ENCODE results near the gene PTPRO.

The PTPRO gene

DNA sequence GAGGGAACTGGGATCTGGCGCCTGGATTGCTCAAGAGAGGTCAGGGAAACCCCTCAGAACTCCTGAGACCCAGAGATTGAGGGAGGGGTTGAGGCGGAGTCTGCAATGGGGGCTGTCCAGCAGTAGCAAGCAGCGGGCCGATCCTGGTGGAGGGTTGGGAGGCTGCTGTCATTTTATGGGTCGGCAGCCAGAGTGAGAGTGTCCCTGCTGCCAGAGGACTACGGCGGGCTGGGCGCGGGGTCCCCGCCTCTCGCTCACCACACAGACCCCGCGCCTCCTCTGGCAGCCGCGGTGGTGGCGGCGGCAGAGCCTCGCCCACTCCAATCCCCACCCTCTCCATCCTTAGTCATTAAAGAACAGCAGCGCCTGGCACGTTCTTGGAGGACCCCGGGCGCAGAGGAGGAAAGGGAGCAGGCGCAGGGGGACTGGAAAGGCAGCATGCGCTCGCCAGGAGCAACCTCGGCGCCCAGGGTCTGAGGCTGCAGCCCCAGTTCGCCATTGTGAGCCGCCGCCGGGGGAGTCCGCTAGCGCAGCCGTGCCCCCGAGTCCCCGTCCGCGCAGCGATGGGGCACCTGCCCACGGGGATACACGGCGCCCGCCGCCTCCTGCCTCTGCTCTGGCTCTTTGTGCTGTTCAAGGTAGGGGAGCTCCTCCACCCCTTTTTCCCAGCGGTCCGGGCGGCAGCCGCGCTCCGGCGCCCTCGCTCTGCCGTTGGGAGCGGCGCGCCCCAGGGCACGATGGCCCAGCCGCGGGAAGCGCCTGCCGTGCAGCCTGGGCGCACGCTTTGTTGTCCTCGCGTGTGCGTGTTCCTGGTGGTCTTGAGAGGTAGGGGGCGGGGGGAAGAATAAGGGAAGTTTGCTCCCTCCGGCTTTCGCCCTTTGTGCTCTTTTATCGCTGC is at the start of gene PTPRO:
PTPRO (plus strand) TSS at position 345 of the 898 bp plus-strand sequence.
- DNase-seq: peak; percentile 4

DNA sequence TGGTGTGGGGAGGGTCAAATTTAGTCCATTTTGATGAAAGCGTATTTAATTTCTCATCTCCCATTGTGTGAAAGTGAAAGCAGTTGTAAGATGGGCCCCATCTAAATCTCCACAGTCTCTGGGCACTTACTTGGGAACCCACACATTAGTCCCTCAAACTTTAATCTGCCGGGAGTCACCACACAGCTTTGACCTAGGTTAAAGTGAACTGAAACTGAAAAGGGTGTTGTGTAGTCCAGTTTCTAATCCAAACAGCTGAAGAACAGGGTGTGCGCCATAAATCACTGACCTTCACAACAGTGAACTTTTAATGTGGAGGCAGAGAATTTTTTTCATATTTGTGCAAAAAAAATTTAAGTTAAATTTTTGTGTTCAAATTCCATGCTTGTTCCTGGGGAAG is 48.4 kb upstream of the PTPRO start:
- DNase-seq: no peak

DNA sequence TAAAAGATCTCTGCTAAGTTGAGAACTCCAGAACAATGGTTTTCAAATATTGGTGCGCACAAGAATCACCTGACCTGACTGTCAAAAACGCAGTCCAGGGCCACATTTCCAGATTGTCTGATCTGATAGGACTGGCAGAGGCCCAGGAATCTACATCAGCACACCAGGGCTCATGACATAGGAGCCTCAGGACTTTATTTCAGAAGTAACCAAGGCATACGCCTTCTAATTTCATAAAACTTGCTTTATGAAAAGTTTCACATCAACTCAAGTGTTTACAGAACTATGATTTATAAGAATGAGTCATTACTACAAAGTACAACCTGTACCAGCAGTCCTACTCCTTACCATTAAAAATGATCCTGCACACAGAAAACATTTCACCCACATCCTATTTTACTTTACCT is 47.7 kb upstream of the PTPRO start:
- DNase-seq: peak; percentile 8

DNA sequence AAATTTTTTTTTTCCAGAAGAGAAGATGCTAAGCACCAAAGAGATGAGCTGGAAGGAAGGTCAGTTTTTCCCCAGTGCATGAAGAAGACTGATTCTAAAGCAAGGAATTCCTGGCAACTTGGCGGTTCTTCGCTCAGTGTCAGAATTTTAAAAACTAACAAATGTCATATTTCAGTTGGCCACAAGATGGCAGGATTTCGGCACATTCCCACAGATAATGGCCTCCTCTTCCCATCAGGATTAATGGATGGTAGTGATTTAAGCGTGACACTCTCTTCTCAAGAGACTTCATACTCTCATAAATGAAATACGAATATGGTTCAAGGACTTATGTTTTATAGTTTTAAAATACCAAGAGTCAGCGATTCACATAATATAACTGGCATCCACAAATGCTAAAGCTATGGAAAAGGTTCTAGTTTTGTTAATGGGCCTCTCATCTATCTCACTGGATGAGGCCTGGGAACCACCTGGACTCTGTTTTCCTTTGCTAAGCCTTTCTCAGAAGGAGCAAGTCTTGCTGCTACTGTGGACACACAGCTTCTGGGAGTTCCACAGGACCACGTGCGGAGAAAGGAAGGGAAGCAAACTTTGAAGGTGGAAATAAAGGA is 46.1 kb upstream of the PTPRO start:
- DNase-seq: peak; percentile 26

DNA sequence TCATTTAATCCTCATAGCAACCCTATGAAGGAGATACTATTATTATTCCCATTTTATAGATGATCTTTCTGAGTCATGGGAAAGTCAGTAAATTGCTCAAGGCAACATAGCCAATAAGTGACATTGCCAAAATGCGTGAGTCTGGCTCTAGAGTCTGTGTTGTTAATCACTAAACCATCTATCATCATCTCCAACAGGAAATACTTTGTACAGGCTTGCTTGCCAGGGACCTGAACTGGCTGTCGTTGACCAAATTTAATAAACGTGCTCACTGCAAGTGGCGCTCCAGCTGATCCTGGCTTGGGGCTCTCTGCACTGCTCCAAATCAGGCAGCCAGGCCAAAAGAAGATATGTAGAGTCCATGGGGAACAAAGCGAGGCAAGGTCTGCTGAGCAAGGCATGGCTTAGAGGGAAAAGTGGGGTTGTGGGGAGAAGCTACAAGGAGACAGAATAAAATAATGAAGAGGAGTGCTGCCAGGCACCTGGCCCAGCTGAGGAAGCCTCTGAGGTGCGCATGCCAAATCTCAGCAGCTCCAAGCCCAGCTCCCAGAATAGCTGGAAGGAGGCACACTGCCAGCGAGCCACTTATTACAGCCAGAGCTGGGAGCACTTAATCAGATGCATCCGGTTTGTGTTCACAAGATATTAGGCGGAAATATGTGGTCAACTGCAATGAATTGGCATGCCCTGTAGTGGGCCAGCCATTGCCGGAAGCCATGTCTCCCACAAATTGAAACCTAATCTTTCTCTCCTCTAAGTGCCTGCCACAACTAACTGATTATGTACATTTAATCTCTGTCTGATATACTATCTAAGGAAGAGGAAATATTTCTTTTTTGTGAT is 43.3 kb upstream of the PTPRO start:
- peak; percentile 23 for DNase-seq

DNA sequence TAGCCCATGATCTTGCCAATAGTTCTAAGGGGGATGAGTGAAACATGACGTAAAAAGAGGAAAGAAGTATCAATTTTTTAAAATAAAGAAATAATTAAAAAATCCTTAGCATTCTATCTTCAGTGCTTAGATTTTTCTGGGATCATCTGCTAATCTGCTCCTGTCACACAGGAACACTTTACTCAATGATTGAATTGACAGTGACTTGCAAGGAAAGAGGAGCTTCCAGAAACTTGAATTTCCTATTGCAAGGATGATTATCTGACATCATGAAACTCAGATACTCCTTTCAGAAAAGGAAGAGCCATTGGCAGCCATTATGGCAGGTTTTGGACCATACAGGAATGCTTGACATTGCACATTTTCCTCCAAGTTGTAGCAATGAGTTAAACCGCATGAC is 41.4 kb upstream of the PTPRO start:
- no peak for DNase-seq

DNA sequence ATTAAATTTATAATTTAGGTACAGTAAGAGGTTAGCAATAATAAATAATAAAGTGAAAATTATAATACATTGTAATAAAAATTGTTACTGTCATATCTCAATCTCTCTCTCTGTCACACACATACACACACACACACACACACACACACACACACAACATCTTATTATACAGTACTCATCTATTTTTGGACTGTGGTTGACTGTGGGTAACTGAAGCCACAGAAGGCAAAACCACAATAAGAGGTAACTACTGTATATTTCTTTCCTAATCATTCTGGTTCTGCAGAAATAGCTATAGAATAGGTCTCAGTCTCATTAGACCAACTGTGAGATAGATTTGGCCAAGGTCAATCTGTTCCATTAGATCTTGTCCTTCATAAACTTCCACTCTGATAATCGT is 33.1 kb upstream of the PTPRO start:
- DNase-seq: no peak

DNA sequence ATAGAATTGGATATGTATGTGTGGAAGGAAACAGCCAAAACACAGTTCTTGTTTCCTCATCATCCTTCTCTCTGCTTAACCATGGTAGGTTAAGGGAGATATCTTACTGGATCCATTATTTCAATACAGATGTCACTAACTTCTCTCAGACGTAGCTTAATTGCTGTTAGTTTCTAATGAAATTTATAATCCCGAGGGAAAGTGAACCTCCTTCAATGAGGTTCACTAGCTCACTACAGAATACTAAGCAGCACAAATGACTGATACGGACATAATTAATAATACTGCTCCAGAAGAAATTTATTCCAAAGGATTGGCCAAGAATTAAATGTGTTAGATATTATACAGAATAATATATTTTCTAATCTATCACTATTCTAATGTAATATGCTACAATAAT is 28.6 kb upstream of the PTPRO start:
- DNase-seq: no peak

DNA sequence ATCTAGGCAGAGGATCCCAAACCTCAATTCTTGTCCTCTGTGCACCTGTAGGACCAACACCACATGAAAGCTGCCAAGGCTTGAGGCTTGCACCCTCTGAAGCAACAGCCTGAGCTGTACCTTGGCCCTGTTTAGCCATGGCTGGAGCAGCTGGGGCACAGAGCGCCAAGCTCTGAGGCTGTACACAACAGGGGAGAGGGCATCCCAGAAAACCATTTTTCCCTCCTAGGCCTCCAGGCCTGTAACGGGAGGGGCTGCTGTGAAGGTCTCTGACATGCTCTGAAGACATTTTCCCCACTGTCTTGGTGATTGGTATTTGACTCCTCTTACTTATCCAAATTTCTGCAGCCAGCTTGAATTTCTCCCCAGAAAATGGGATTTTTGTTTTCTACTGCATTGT is 22.4 kb upstream of the PTPRO start:
- DNase-seq: no peak

DNA sequence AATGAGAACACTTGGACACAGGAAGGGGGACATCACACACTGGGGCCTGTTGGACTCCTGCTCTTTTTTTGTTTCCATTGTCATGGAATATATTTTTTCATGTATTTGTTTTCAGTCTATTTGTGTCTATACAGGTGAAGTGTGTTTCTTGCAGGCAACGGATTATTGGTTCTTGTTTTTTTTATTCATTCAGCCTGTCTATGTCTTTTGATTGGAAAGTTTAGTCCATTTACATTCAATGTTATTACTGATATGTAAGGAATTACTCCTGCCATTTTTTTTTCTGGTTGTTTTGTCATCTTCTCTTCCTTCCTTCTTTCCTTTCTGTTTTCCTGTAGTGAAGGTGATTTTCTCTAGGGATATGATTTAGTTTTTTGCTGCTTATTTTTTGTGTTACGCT is 18.0 kb upstream of the PTPRO start:
- DNase-seq: no peak

DNA sequence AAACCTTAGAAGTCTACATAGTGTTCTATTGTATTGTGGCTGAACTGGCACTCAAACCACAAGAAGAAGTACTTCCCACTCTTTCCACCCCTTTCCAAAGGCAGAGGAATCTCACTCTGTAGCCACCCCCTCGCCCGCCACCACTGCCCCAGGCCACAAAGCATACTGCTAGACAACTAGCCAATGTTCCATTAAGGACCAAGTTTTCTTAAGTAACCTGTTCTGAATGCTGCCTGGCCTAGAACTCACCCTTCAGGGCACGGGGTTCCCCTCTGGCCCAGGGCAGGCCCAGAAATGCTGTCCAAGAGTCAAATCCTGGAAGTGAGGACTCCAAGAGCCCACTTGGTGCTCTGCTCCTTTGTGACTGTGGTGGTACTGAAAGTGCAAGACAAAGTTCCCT is 15.7 kb upstream of the PTPRO start:
- no peak for DNase-seq

DNA sequence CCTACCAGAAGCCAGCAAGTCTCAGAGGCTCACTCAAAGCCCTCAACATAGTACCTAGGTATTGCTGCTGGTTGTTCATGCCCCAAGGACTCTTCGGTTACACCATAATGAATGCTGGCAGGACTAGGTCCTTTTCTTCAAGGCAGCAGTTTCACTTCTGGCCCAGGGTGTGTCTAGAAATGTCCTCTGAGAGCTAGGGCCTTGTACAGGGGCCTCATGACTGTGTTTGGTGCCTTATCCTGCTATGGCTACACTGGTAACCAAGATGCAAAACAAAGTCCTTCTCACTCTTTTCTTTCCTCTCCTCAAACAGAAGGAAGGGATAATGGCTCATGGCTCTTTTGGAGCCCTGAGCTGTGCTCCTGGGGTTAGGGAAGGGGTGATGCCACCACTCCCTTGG is 15.2 kb upstream of the PTPRO start:
- no peak for DNase-seq

DNA sequence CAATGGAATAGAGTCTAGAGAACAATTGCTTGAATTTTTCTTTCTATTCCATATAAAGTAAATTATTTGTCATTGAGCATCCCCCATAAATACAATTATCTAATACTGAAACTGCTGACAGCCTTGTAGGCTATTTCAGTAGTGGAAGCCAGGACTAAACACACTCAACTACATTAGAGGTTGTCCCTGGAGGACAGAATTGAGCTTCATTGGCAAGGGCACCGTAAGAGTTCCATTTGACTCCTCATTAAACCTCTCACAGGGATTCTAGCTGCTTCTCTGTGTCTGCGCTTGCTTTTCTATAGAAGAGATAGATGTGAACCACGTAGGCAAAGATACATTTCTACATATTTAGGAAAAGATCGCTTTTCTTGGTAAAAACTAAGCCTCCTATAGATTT is 3.5 kb upstream of the PTPRO start:
- no peak for DNase-seq

DNA sequence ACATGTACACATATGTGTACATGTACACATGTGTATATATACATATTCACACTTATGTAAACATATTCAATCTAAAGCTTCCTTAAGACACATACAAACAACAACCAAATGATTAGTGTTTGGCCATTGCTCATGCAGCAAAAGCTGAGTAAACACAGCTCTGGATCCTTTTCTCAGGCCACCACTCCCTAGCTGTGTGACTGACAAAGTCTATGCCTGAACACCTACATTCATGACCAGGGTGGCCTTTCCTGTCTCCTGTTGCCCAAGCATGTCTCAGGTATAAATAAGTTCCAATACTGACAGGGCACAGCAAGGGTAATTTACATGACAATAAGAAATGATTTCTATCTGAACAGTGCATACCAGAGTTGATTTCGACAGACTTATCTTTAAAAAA is 1.4 kb upstream of the PTPRO start:
- no peak for DNase-seq

DNA sequence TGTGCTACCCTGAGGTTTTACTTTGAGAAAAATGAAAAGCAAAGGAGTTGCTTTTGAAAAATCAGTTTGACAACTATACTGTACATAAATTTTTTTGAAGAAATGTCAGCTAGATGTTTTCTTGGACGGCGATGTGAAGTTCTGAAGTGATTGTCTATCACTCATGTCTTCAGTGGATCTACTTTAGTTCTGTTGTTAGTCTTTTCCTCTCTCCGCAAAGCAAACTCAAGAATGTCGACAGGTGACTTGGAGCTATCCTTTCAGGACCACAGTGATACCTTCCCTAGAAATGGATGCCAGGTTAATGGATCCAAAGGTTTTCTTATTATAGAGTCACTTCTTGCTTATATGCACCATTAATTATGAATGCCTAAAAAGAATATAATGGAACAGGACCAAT is 1.2 kb downstream of the PTPRO start:
- no peak for DNase-seq

DNA sequence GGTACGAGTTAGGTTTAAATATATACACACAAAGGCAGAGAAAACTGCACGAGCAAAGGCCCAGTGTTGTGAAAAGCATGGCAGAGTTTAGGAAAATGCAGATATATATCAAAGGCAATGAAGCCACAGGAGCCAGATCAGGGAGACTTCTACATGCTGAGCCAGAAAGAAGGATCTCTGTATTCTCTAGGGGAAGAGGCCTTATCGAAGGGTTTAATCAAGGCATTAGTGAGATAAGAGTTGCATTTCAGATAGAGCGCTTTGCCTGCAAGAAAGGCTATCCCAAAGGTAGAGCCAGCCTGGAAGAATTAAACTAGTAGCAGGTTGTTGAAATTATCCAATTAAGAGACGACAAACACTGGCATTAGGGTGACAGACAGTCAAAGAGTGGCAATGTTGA is 7.6 kb downstream of the PTPRO start:
- no peak for DNase-seq

DNA sequence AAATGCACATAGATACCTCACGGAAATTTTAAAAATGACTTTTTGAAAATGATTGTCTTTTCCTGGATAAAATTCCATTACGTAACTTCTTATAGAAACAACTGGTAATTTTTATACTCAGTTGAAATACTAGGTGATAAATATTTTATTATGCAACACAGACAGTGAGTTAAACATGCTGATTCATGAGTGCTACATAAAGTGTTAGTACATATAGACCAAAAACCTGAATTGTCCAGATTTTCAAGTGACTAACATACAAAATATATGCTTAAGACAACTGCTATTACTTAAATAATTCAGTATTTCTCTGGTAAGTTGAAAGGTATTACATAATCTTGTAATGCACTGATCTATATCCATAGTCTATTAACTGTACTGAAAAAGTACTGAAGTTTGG is 11.9 kb downstream of the PTPRO start:
- no peak for DNase-seq

DNA sequence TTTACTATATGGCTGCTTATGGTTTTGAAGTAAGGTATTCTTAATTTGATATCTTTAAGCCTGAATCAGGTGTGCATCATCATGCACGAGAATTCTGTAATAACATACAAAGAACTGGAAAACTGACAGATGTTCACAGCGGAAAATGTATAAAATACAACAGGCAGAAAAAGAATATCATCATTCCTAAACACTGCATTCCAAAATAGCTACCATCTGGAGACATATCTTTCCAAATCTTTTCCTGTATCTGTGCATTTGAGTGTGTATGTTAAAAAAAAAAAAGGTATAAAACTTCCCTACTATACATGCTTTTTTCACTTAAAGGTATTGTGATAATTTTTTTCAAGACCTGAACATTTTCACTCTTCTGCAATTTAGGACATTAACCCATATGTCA is 13.7 kb downstream of the PTPRO start:
- no peak for DNase-seq

DNA sequence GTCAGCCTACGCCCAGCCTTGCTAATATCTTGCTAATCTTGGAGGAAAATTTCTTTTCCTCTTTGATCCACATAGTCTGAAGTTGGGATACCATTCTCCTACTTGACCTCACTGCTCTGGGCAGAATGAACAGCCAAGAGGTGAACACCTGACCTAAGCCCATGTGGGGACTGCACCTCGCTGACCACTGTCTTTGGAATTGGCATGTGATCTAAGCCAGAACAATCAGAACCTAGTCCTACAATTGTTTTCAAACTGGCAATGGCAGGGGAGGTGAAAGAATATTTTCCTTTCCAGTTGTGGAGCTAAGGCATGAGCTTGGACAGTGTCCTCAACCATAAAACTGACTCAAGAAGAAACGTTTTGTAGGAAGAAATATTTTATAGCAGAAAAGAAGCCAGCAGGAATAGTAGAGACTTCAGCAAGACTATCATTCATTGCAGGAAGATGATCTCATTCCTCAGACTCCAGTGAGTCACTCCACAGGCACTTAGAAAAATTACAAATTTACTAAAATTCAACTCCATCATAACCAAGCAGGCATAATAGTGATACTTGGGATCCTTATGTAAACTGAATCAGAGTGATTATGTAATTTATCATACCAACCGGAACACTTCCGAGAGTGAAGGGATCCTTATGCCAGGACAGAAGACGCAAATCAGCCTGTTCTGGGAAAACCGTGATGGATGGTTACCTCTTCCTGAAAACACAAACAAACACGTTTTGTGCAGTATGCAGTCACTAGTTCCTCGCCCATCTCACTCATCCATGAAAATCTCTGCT is 14.7 kb downstream of the PTPRO start:
- no peak for DNase-seq

DNA sequence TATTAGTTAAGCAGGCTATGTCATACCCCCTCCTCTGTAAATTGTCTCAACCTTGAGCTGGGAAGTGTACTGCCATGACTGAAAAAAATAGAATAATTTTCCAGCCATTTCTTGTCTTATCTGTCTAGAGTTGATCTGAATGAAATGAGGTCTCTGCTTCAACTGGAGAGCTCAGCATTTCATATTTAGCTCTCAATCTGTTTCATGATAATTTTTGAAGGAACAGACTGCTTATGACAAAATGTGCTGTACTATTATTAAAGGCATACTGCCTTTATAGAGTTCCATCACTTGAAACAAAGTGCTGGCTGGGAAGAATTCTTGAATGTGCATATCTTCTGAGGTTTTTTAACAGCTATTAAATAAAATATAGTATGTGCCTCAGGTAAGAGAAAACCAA is 19.1 kb downstream of the PTPRO start:
- DNase-seq: no peak

DNA sequence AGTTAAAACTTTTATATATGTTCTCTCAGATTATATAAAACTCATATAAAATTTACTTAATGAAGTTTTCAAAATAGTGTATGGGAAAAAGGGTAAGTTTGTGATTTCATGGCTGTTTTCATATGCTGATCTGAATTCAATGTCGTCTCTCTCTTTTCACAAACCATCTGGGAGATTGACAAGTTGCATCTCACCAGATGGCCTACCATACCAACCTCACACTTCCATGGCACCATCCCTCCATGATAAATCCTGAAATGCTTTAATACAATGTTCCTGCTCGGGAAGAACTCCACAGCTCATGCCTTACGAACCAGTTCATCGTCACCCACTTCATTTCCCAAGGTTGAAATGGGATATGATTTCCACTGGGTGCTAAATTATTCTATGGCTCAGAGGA is 22.3 kb downstream of the PTPRO start:
- no peak for DNase-seq

DNA sequence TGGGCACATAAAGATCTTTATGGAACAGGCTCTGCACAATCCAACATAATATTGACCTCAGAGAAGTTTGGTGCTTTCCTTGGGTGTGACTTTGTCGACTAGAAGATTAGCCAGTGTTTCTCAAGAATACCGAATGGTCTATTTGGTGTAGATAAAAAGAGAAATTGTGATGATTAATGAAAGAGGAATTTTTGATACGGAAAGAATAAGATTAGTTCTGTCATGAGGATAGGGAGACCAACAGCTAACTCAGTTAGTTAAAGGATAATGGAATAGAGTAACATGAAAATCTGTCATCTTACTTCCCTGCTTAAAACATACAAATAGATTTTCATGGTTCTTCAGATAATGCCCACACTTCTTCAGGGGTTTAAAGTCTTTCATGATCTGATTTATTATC is 24.2 kb downstream of the PTPRO start:
- no peak for DNase-seq

DNA sequence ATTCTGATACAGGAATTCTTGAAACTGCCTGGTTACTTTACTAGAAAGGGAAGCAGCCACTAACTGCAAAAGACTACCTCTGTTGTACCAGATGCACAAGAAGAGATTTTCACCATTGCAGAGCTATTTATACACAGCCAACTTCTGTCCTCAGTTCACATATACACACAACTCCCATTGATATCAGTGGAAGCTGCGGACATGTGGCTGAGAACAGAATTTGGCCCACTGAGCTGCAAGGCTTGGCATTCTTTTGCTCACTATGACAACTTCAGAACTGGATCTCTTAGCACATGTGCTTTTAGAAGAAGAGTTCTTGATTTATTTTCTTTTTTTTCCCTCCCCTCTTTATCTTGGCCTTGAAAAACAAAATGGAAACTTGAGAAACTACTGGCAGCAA is 28.3 kb downstream of the PTPRO start:
- DNase-seq: no peak
